Uterus (tissue), 4 donors: Measurements from ENCODE around the gene DET1. TPM values are rescaled to one million over a fixed set of nuclear protein-coding genes. Genes with fewer than 3 reads are reported as not detected.

Experiments
- DNase-seq, 2 donors: peaks; one replicate each; pipeline ENCODE4 v3.0.0-alpha.2; 2019 to 2020
- H3K27ac ChIP-seq, 2 donors: fragments of 200-600 bp; sonication (generic); 1 replicate in 1 of 2; 2 replicates in 1 of 2; pipeline ENCODE4 v1.5.1; 2016 to 2018
- H3K27me3 ChIP-seq, 2 donors: fragments of 200-600 bp; sonication (generic); one replicate each; pipeline ENCODE4 v1.5.1; 2018 to 2019; ENCODE audit warnings: control low read depth in 1 of 2
- H3K36me3 ChIP-seq, 2 donors: fragments of 200-600 bp; sonication (generic); one replicate each; pipeline ENCODE4 v1.5.1; 2019; ENCODE audit warnings: control low read depth in 1 of 2
- H3K4me1 ChIP-seq, 2 donors: fragments of 200-600 bp; sonication (generic); one replicate each; pipeline ENCODE4 v1.5.1; 2018 to 2019; ENCODE audit warnings: control low read depth in 1 of 2
- H3K4me3 ChIP-seq, 2 donors: fragments of 200-600 bp; sonication (generic); 1 replicate in 1 of 2; 2 replicates in 1 of 2; pipeline ENCODE4 v1.5.1; 2018 to 2019; ENCODE audit warnings: mild to moderate bottlenecking in 1 of 2
- H3K9me3 ChIP-seq, 2 donors: fragments of 200-600 bp; sonication (generic); one replicate each; pipeline ENCODE4 v1.5.1; 2019; ENCODE audit warnings: control low read depth in 1 of 2
- CTCF ChIP-seq, 4 experiments: fragments of 200-600 bp in 2 of 4; fragments of 450-650 bp in 2 of 4; sonication (generic) in 2 of 4; IDR thresholded peaks; one replicate each; pipeline ENCODE4 v1.5.1; 2016 to 2019; ENCODE audit warnings: antibody characterized with exemption in 4 of 4, mild to moderate bottlenecking in 2 of 4, moderate library complexity in 1 of 4
- POLR2A ChIP-seq, 2 donors: fragments of 450-650 bp; IDR thresholded peaks; one replicate each; pipeline ENCODE4 v1.6.1; 2016; ENCODE audit warnings: antibody characterized with exemption in 2 of 2, mild to moderate bottlenecking in 1 of 2, moderate library complexity in 1 of 2
- intact Hi-C: fragments of 100-400 bp; cut with DNase I; formaldehyde crosslinking; loops from one replicate; pipeline ENCODE4 v1.15.1; 2023; ENCODE audit warnings: low total_unique reads
- total RNA-seq, 4 donors: library from RNA; depleted of rRNA in 3 of 4; stranded (reverse); fragments of >200 nt in 3 of 4; gene quantifications; one replicate each; pipeline versions ENCODE4 v1.1.0 to v1.2.4, GENCODE V29; 2014 to 2023
- donor health status: DM: yes; HTN: yes; CAD: no.

Gene DET1
- total RNA-seq, 4 donors from 2014 or later, result 4.1 to 20.4 (median 10.7) TPM

- no peaks in the 10 kb centered on the region for H3K4me1 ChIP-seq
- TF ChIP-seq CTCF (IDR thresholded peaks at IDR 0.05) (no peak), POLR2A (IDR thresholded peaks at IDR 0.05) (no peak)
- intact Hi-C loops, result no loop called here
Observed at GRCh38 chr15:88579322-88579721, 32.8 kb upstream of the DET1 start.

GRCh38 chr15:88574655-88575054 lies 28.2 kb upstream of the DET1 start:
- Histone ChIP-seq H3K4me3 (no peak overlapping the region), H3K27ac (no peak overlapping the region), H3K9me3 (no peaks in the 10 kb centered on the region), H3K36me3 (no peaks in the 10 kb centered on the region), H3K4me1 (no peaks in the 10 kb centered on the region), H3K27me3 (no peaks in the 10 kb centered on the region)
- intact Hi-C loops, result no loop called here
- DNase-seq, result no peak
- TF ChIP-seq POLR2A (IDR thresholded peaks at IDR 0.05) (no peak), CTCF (IDR thresholded peaks at IDR 0.05) (no peak)

More at GRCh38 chr15:88579322-88579721, 32.8 kb upstream of the DET1 start:
- no peaks in the 10 kb centered on the region for H3K9me3 ChIP-seq
- no peak overlapping the region for H3K4me3 ChIP-seq
- H3K27ac ChIP-seq, result no peak overlapping the region
- H3K36me3 ChIP-seq, result no peaks in the 10 kb centered on the region
- DNase-seq, result no peak
- H3K27me3 ChIP-seq, result no peaks in the 10 kb centered on the region

GRCh38 chr15:88574077-88574476 lies 27.6 kb upstream of the DET1 start:
- intact Hi-C loops, result no loop called here
- TF ChIP-seq POLR2A (IDR thresholded peaks at IDR 0.05) (no peak), CTCF (IDR thresholded peaks at IDR 0.05) (no peak)
- H3K4me1 ChIP-seq, result no peaks in the 10 kb centered on the region
- H3K27ac ChIP-seq, result no peak overlapping the region
- DNase-seq, result no peak
- no peak overlapping the region for H3K4me3 ChIP-seq
- H3K9me3 ChIP-seq, result no peaks in the 10 kb centered on the region
- no peaks in the 10 kb centered on the region for H3K27me3 ChIP-seq
- H3K36me3 ChIP-seq, result no peaks in the 10 kb centered on the region

DNA sequence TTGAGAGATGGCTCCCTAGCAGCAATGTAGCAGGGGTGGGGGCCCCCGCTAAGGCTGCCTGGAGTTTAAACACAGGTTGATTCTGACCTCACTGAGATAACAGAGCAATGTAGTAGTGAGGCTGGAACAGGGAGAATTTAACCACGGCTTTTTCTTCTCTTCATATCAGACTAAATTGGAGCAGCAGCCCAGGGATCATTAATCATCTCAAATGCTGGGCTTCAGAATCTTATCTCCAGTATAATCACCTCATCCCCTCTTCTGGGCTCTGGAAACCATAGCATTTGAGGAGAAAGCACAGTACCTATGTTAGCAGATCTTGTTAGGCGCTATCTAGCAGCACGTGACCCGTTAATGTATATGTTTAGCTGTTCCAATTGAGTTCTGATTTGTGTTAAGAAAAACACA lies 25.4 kb upstream of the DET1 start:
- no peaks in the 10 kb centered on the region for H3K36me3 ChIP-seq
- intact Hi-C loops, result no loop called here
- DNase-seq, result no peak
- H3K27me3 ChIP-seq, result no peaks in the 10 kb centered on the region
- H3K4me1 ChIP-seq, result no peaks in the 10 kb centered on the region
- TF ChIP-seq CTCF (IDR thresholded peaks at IDR 0.05) (no peak), POLR2A (IDR thresholded peaks at IDR 0.05) (no peak)
- no peaks in the 10 kb centered on the region for H3K9me3 ChIP-seq
- no peak overlapping the region for H3K4me3 ChIP-seq
- H3K27ac ChIP-seq, result no peak overlapping the region

- TF ChIP-seq CTCF (IDR thresholded peaks at IDR 0.05), result no peak
- TF ChIP-seq POLR2A (IDR thresholded peaks at IDR 0.05), result no peak
- intact Hi-C loops, result no loop called here
- Histone ChIP-seq H3K4me3 (no peak overlapping the region), H3K9me3 (no peaks in the 10 kb centered on the region), H3K4me1 (no peaks in the 10 kb centered on the region), H3K36me3 (no peaks in the 10 kb centered on the region), H3K27ac (no peak overlapping the region), H3K27me3 (no peaks in the 10 kb centered on the region)
- no peak for DNase-seq
Observed at GRCh38 chr15:88571153-88571851, 24.8 kb upstream of the DET1 start.
